Astrocyte (in vitro differentiated cells and primary cell): Measurements from ENCODE around the gene STKLD1. TPM values are rescaled to one million over a fixed set of nuclear protein-coding genes. Genes with fewer than 3 reads are reported as not detected.

Experiments used
- DNase-seq: peaks from one replicate; pipeline ENCODE4 v3.0.0-alpha.2; 2010; ENCODE audit warnings: low read depth
- FAIRE-seq: peaks from 2 replicates; lab custom pipeline; 2011; peaks lifted over from hg19 to GRCh38; lab: Jason Lieb, UNC
- H2AFZ ChIP-seq: 2 replicates; pipeline ENCODE4 v1.6.0; 2012; ENCODE audit warnings: low read depth, low read length, inconsistent platforms
- H3K27ac ChIP-seq: 2 replicates; pipeline ENCODE4 v1.5.1; 2011; ENCODE audit warnings: low read depth, low read length, inconsistent platforms
- H3K27me3 ChIP-seq: 2 replicates; pipeline ENCODE4 v1.6.0; 2011; ENCODE audit warnings: low read length, inconsistent platforms; ENCODE audit not compliant: insufficient read depth
- H3K36me3 ChIP-seq: 2 replicates; pipeline ENCODE4 v1.5.1; 2011; ENCODE audit warnings: low read length, inconsistent platforms; ENCODE audit not compliant: insufficient read depth
- H3K4me1 ChIP-seq: 2 replicates; pipeline ENCODE4 v1.5.1; 2011; ENCODE audit warnings: low read length, inconsistent platforms; ENCODE audit not compliant: insufficient read depth
- H3K4me2 ChIP-seq: 2 replicates; pipeline ENCODE4 v1.6.0; 2012; ENCODE audit warnings: low read length, inconsistent platforms
- H3K4me3 ChIP-seq: 2 replicates; pipeline ENCODE4 v1.5.1; 2011; ENCODE audit warnings: low read depth, mild to moderate bottlenecking, low read length, inconsistent platforms; ENCODE audit not compliant: insufficient read depth
- H3K79me2 ChIP-seq: 2 replicates; pipeline ENCODE4 v1.6.0; 2012; ENCODE audit warnings: mild to moderate bottlenecking, low read length, inconsistent platforms; ENCODE audit not compliant: insufficient read depth
- H3K9ac ChIP-seq: 2 replicates; pipeline ENCODE4 v1.6.0; 2012; ENCODE audit warnings: mild to moderate bottlenecking, low read length, inconsistent platforms
- H3K9me3 ChIP-seq: 2 replicates; pipeline ENCODE4 v1.5.1; 2012; ENCODE audit warnings: low read depth, mild to moderate bottlenecking, low read length, inconsistent platforms; ENCODE audit not compliant: insufficient read depth
- H4K20me1 ChIP-seq: 2 replicates; pipeline ENCODE4 v1.6.0; 2012; ENCODE audit warnings: low read length, inconsistent platforms; ENCODE audit not compliant: insufficient read depth
- H3K27ac Mint-ChIP-seq: one replicate; pipeline ENCODE4 v1.8.0; 2021; ENCODE audit warnings: mild to moderate bottlenecking, mixed read lengths; ENCODE audit not compliant: unreplicated experiment
- H3K27me3 Mint-ChIP-seq: one replicate; pipeline ENCODE4 v1.8.0; 2021; ENCODE audit warnings: low read depth, mixed read lengths; ENCODE audit not compliant: unreplicated experiment
- H3K36me3 Mint-ChIP-seq: one replicate; pipeline ENCODE4 v1.8.0; 2021; ENCODE audit warnings: low read depth, mixed read lengths; ENCODE audit not compliant: unreplicated experiment
- H3K4me1 Mint-ChIP-seq: one replicate; pipeline ENCODE4 v1.8.0; 2021; ENCODE audit warnings: low read depth, mixed read lengths; ENCODE audit not compliant: unreplicated experiment
- H3K4me3 Mint-ChIP-seq: one replicate; pipeline ENCODE4 v1.8.0; 2021; ENCODE audit warnings: mild to moderate bottlenecking, moderate library complexity, mixed read lengths; ENCODE audit not compliant: unreplicated experiment
- H3K9me3 Mint-ChIP-seq: one replicate; pipeline ENCODE4 v1.8.0; 2021; ENCODE audit warnings: mild to moderate bottlenecking, mixed read lengths; ENCODE audit not compliant: unreplicated experiment
- CTCF ChIP-seq: IDR thresholded peaks from 2 replicates; pipeline ENCODE4 v1.5.1; 2011; ENCODE audit warnings: low read depth, mild to moderate bottlenecking, inconsistent platforms, low read length, moderate library complexity; ENCODE audit not compliant: insufficient read depth
- EZH2 ChIP-seq: IDR thresholded peaks from 2 replicates; pipeline ENCODE4 v1.6.1; 2012; ENCODE audit warnings: mild to moderate bottlenecking, low read length, inconsistent platforms; ENCODE audit not compliant: insufficient read depth
- total RNA-seq: library from RNA; stranded (reverse); gene quantifications from 2 replicates; pipeline ENCODE4 v1.2.1, GENCODE V29; 2021

Gene STKLD1
- total RNA-seq, 1 donor from 2014 or later = 0.82 TPM

- TF ChIP-seq CTCF (no peak), EZH2 (no peak)
- Mint-ChIP-seq H3K4me1 (no peaks in the 10 kb centered on the region), H3K4me3 (no peak overlapping the region), H3K27me3 (peaks cover 10% of the 10 kb centered on the region), H3K9me3 (no peaks in the 10 kb centered on the region), H3K36me3 (peaks cover 1% of the 10 kb centered on the region), H3K27ac (no peak overlapping the region)
- Histone ChIP-seq H3K9ac (no peak overlapping the region), H3K27me3 (peaks cover 13% of the 10 kb centered on the region), H3K9me3 (no peaks in the 10 kb centered on the region), H3K27ac (no peak overlapping the region), H3K4me3 (no peak overlapping the region), H3K36me3 (no peaks in the 10 kb centered on the region), H3K4me2 (no peak overlapping the region), H3K4me1 (no peaks in the 10 kb centered on the region), H2AFZ (no peak overlapping the region), H3K79me2 (no peaks in the 10 kb centered on the region), H4K20me1 (no peaks in the 10 kb centered on the region)
- FAIRE-seq (no peak), DNase-seq (no peak)
These were observed 48.0 kb downstream of the STKLD1 start for GRCh38 chr9:133424187-133424586.

DNA sequence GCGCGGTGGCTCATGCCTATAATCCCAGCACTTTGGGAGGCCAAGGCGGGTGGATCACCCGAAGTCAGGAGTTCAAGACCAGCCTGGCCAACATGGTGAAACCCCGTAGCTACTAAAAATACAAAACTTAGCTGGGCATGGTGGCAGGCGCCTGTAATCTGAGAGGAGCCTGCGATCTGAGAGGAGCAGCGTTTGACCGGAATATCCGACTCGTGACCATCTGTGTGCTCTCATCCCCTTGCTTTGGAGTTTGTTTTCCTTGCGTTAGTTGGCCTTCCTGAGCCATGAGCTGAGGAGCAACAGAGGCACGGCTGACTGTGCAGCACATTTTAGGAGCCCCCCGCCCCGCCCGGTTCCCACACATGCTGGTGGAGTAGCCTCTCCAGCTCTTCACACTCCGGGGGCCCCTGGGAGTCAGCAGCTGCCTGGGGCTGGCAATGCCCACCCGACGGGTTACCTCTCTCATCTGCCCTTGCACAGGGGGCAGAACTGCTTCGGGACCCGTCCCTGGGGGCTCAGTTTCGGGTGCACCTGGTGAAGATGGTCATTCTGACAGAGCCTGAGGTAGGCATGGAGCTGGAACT lies 49.0 kb downstream of the STKLD1 start:
- no peaks in the 10 kb centered on the region for H3K4me1 Mint-ChIP-seq
- H3K36me3 ChIP-seq = no peaks in the 10 kb centered on the region
- H3K9ac ChIP-seq = no peak overlapping the region
- H3K4me3 Mint-ChIP-seq = no peak overlapping the region
- no peak overlapping the region for H2AFZ ChIP-seq
- no peaks in the 10 kb centered on the region for H3K4me1 ChIP-seq
- no peaks in the 10 kb centered on the region for H3K9me3 Mint-ChIP-seq
- H3K4me3 ChIP-seq = no peak overlapping the region
- H3K79me2 ChIP-seq = no peaks in the 10 kb centered on the region
- H4K20me1 ChIP-seq = no peaks in the 10 kb centered on the region
- no peak overlapping the region for H3K27ac Mint-ChIP-seq
- FAIRE-seq (no peak), DNase-seq (no peak)
- TF ChIP-seq EZH2 = no peak
- no peak for TF ChIP-seq CTCF
- H3K9me3 ChIP-seq = no peaks in the 10 kb centered on the region
- H3K36me3 Mint-ChIP-seq = peaks cover 2% of the 10 kb centered on the region
- H3K4me2 ChIP-seq = no peak overlapping the region
- H3K27me3 ChIP-seq = peaks cover 13% of the 10 kb centered on the region
- H3K27ac ChIP-seq = no peak overlapping the region
- H3K27me3 Mint-ChIP-seq = peaks cover 10% of the 10 kb centered on the region

GRCh38 chr9:133426011-133426410 lies 49.8 kb downstream of the STKLD1 start:
- Mint-ChIP-seq H3K36me3 (peaks cover 4% of the 10 kb centered on the region), H3K27ac (no peak overlapping the region), H3K4me3 (no peak overlapping the region), H3K4me1 (no peaks in the 10 kb centered on the region), H3K9me3 (no peaks in the 10 kb centered on the region), H3K27me3 (peaks cover 10% of the 10 kb centered on the region)
- Histone ChIP-seq H4K20me1 (no peaks in the 10 kb centered on the region), H3K27me3 (peaks cover 13% of the 10 kb centered on the region), H3K9ac (no peak overlapping the region), H3K79me2 (no peaks in the 10 kb centered on the region), H3K36me3 (no peaks in the 10 kb centered on the region), H3K4me3 (no peak overlapping the region), H3K4me2 (no peak overlapping the region), H2AFZ (no peak overlapping the region), H3K9me3 (no peaks in the 10 kb centered on the region), H3K27ac (no peak overlapping the region), H3K4me1 (no peaks in the 10 kb centered on the region)
- no peak for DNase-seq
- TF ChIP-seq EZH2 (no peak), CTCF (no peak)
- FAIRE-seq = no peak
